IPS-NIHi11 (cell line): Measurements from ENCODE around the gene UBAP1L.
"Not testable (repeated sequence)": the region's sequence is repeated elsewhere in the genome, so short reads cannot be mapped to it uniquely, and the experiment has no call there.

Experiments
- DNase-seq: peaks from one replicate; pipeline ENCODE4 v3.0.0; 2012; ENCODE audit warnings: mixed read lengths, low spot score

Gene UBAP1L

DNA sequence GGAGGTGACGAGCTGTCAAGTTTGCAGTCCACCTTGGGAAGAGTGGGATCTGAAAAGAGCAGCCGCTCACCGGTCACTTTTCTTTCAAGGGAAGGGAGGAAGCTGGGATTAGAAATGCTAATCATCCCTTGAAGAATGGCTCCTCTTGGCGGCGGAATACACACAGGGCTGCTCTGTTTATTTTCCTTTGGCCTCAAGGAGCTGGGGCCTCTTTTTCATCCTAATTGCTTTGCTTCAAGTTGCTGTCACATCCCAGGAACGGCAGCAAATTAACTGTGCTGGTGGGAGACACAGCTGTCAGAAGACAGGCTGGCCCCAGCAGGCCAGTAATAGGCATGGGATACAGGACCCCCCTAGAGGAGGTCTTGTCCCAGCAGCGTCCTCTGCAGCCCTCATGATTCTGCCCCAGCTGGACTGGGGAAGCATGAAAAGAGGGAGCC is 31.7 kb downstream of the UBAP1L start:
- no peak for DNase-seq

DNA sequence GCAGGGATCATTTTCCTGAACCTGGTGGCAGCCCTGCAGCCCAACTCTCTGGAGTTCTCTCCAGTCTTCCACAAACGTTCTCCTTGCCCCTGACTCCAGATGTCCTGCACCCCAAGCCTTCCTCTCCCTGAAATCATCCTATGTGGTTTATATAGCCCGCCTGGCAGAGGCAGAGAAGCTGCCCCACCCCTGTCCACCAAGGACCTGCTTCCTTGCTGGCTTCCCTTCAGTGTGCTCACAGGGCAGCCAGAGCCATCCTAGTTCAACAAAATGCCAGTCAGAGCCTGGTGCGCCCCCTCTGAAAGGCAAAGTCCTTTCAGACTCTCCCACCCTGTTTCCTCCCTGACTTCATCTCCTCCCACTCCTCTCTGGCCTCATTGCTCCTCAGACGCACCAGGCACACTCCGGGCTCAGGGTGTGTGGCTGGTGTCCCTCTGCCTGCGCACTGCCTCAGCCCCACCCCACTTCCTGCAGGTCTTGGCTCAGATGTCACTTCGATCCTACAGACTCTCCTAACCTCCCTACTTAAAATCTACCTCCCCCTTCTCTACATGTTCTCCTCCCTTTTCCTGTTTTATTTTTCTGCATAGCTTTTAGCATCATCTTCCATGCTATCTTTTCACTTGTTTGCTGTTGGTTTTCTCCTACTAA is 32.6 kb downstream of the UBAP1L start:
- peak; percentile 69 for DNase-seq

DNA sequence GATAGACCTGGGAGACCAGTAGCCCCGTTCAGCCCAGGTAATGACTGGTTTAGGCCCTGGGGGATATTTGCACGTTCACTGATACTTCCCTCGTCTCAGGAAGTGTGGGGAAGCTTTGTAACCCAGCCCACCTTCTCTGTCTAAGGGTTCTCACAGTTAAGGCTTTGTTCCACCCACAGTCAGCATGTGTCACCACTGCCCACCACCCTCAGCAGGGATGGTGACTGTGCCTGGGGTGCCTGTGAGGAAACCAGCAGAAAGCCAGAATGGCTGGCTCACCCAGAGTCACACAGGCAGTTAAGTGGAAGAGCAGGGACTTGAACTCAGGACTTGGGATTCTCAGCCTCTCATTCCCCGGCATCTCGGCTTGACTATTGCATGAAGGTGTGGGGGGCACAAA is 33.2 kb downstream of the UBAP1L start:
- DNase-seq = no peak

DNA sequence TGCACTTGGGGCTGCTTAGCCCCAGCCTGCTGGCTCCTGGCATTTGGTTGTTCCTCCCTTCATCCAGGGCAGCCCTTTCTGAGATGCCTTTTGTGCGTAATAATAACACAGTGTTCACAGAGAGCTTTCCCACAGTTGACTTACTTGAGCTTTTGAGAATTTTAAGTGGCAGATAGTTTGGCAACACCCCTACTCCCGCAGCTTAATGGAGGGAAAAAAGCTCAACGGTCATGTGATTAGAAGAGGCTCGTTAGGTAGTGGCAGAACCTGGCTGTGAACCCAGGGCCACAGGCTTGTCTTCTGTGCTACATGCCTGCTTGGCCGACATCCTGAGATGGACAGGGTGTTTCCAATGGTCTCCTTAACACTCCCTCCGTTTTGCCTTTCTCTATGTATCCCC is 33.7 kb downstream of the UBAP1L start:
- DNase-seq = no peak

DNA sequence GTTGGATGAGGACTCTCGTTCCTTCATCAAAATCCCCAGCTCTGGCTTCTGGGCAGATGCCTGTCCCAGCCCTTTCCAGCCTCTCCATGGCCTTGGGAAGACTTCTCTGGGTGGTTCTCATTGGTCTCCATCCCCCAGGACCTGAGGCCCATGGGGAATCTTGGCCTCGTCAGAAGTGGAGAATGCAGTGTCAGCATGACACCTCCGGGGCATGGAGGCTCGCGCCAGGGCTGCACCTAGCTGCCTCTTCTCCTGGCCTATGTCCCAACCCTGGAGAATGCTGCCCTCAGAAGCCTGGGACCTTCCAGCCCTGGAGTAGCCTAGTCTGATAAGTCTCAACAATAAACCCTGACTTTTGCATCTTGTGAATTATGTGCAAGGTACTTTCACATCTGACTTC is 35.4 kb downstream of the UBAP1L start:
- no peak for DNase-seq

DNA sequence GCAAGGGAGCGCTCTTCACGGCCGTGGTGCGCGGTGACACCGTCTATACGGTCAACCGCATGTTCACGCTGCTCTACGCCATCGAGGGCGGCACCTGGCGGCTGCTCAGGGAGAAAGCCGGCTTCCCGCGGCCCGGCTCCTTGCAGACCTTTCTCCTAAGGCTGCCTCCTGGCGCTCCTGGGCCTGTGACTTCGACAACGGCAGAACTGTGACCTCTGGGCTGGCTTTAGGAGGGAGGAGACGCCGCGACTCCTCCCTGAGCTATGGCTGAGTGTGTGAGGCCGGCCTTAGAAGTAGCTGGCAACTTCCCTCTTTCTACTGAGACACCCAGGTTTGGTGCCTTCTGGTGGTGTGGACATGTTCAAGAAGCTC is 37.0 kb downstream of the UBAP1L start:
- DNase-seq = peak; percentile 73

DNA sequence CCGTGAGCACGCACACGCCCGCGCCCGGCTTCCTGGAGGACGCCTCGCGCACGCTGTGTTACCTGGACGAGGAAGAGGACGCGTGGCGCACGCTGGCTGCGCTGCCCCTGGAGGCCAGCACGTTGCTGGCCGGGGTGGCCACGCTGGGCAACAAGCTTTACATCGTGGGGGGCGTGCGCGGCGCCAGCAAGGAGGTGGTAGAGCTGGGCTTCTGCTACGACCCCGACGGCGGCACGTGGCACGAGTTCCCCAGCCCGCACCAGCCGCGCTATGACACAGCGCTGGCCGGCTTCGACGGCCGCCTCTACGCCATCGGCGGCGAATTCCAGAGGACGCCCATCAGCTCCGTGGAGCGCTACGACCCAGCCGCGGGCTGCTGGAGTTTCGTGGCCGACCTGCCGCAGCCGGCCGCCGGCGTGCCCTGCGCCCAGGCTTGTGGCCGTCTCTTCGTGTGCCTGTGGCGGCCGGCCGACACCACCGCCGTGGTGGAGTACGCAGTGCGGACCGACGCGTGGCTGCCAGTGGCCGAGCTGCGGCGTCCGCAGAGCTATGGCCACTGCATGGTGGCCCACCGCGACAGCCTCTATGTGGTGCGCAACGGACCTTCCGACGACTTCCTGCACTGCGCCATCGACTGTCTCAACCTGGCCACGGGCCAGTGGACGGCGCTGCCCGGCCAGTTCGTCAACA is 37.6 kb downstream of the UBAP1L start:
- no peak for DNase-seq

DNA sequence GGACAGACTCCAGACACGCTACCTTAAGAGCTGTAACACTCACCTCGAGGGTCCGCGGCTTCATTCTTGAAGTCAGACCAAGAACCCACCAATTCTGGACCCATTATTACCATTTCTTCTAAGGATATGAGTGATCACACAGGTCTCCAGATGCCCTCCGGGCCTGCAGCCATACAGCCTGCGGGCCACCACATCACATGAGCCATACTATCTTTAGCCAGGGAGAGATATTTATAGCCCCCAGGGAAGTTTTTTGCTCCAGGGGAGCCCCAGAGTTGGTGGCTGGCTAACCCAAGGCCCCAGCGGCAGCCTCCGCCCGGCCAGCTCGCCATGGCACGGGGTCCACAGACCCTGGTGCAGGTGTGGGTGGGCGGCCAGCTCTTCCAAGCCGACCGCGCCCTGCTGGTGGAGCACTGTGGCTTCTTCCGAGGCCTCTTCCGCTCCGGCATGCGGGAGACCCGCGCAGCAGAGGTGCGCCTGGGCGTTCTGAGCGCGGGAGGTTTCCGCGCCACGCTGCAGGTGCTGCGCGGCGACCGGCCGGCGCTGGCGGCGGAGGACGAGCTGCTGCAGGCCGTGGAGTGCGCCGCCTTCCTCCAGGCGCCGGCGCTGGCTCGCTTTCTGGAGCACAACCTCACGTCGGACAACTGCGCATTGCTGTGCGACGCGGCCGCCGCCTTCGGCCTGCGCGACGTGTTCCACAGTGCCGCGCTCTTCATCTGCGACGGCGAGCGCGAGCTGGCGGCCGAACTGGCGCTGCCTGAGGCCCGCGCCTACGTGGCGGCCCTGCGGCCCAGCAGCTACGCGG is 38.3 kb downstream of the UBAP1L start, which contains the start of gene KBTBD13:
TSS of gene KBTBD13 (plus strand) at position 261 of the 805 bp plus-strand sequence. CDS start at position 331, 70 bp downstream.
- DNase-seq = no peak

DNA sequence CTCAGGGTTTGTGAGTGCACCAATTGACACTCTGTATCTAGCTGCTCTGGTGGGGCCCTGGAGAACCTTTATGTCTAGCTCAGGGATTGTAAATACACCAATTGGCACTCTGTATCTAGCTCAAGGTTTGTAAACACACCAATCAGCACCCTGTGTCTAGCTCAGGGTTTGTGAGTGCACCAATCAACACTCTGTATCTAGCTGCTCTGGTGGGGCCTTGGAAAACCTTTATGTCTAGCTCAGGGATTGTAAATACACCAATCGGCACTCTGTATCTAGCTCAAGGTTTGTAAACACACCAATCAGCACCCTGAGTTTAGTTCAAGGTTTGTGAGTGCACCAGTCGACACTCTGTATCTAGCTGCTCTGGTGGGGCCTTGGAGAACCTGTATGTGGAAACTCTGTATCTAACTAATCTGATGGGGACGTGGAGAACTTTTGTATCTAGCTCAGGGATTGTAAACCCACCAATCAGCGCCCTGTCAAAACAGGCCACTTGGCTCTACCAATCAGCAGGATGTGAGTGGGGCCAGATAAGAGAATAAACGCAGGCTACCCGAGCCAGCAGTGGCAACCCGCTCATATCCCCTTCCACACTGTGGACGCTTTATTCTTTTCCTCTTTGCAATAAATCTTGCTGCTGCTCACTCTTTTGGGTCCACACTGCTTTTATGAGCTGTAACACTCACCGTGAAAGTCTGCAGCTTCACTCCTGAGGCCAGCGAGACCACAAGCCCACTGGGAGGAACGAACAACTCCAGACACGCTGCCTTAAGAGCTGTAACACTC is 39.2 kb downstream of the UBAP1L start:
- not testable (repeated sequence) for DNase-seq

DNA sequence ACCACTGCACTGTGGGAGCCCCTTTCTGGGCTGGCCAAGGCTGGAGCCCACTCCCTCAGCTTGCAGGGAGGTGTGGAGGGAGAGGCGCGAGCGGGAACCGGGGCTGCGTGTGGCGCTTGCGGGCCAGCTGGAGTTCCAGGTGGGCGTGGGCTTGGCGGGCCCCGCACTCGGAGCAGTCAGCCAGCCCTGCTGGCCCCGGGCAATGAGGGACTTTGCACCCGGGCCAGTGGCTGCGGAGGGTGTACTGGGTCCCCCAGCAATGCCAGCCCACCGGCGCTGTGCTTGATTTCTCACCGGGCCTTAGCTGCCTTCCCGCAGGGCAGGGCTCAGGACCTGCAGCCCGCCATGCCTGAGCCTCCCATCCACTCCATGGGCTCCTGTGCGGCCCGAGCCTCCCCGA is 40.1 kb downstream of the UBAP1L start:
- not testable (repeated sequence) for DNase-seq

DNA sequence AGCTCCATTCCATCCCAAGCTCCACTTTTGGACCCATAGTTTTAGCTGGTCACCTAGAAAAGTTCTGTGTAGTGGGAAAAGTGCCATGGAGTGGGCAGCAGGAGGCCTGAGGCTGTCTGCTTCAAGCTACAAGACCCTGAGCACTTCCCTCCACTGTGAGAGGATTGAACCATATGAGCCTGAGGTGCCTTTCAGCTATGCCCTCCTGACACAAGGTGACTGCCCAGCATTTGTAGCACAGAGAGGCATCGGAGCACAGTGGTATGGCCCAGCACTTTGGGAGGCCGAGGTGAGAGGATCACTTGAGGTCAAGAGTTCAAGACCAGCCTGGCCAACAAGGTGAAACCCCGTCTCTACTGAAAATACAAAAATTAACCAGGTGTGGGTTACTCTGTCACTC is 42.4 kb downstream of the UBAP1L start:
- DNase-seq = no peak

DNA sequence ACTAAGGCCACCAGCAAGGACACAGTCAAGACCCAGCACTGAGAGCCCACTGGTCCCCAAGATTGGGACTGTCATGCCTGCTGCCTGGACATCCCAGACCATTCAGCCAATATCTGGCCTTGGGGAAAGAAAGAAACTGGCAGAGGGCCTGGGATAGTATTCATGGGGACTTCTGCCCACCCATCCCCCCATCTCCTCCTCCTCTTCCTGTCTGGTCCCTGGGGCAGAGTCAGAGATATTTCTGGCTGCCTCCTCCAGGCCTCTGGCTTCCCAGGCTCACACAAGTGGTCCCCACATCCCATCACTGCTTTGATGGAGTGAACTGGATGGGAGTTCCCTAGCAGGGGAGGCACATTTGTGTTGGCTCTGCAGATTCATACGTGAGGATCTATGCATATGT is 43.0 kb downstream of the UBAP1L start:
- DNase-seq = no peak

DNA sequence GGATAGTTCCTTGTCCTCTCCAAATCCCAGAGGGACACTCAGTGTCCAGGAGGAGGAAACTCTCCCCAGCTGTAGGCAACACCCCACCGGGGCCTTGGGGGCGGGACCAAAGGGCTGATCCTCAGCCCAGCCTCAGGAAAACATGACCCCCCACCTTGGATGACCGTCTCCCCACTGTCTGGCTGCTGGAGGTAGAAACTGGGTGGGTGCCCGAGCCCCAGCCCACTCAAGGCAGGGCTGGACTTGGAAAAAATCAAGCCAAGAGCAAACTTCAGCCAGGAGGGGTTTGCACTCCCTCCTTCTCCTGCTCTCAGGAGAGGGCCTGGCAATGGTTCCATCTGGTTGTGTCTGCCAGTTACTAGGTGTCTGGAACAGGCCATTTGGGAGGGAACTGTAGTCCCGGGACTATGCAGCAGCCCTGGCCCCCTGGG is 43.6 kb downstream of the UBAP1L start:
- no peak for DNase-seq

DNA sequence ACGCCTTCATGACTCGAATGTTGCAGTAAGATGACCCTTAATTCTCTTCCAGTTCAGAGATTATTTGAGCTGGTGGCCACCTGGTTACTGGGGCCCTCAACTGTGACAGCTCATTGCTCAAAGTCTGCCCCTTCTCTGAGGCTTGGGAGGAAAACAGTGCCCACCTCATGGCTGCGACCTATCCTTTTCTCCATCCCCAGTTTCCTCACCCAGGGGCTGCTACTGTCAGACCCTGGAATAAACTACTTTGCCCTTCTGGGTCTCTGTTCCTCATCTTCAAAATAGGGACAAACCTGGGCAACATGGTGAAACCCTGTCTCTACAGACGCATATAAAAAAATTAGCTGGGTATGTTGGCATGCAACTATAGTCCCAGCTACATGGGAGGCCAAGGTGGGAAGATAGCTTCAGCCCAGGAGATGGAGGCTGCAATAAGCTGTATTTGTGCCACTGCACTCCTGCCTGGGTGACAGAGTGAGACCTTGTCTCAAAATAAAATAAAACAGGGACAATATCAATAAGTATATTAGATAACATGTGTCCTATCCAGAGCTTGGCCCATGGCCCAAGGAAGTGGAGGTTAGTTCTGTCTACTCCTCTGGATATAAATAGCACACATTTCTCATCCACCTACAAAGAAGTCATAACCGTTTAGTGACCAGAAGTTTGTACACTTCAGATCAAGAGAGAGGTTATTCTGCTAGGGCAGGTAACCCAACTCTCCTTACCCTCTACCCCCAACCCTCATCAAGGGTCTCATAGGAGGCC is 45.0 kb downstream of the UBAP1L start:
- DNase-seq = no peak

DNA sequence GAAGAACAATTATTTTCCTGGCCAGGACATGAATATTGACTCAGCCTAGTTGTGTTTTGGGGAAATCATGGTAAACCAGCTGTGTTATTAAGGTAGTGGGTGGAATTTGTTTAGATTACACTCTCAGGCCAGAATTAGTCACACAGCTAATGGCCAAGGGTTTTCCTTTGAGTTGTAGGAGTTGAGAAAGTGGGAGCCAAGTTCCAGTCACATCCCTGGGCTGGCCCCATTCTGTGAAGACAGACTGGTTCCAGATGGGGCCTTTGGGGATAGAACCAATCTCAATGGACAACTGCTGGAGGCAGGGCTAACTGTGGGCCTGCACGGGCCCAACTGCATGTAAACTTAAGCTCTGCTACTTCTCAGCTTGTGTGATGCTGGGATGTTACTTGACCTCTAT is 45.8 kb downstream of the UBAP1L start:
- no peak for DNase-seq

DNA sequence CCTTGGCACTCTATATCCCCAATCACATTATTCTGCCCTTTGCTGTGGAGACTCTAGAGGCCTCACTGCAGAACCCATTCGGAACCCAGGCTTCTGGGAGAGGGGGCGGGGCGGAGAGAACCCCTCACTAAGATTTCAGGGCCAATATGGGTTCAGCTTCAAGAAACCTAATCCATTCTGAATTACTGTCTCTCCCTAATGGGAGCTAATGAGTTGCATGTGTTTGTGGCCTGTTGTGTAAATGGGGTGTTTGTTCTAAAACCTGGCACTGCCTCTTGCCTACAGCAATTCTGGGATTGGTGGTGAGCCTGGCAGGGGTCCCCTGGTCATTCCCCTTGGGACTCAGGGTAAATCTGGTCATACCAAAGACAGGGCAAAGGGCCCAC is 46.6 kb downstream of the UBAP1L start:
- DNase-seq = no peak

DNA sequence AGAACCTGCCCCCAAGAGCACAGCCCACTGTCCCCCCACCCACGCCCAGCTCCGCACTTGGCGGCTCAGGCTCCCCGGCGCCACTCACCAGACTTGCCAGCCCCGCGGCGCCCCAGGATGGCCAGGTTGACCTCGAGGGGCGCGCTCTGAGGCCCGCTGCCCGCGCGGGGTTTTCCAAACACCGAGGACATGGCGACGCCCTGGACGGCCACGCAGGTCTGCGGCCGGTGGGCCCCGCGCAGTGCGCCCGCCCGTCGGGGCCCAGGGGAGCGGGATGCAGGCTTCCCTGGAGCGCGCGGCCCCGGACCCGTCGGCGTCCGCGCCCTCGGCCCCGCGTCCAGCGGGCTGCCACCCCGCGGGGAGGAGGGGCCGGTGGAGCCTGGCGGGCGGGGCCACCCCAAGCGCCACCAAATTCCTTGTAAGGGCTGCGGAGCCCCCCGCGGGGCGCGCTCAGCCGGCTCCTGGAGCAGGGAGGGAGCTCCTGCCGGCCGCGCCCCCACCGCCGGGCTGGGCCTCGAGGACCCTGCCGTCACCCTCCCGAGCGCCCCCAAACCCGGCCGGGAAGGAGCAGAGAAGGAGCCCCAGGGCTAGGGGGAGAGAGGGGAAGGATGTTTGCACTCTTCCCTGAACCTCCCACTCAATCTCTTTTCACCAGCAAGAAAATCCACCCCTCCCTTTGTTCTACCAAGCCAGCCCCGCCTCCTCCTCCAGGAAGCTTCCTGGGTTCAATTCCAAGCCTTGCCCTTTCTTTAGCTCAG is 47.2 kb downstream of the UBAP1L start, which contains the start of gene RASL12:
TSS of gene RASL12 (minus strand) at position 347 of the 758 bp plus-strand sequence. CDS start at position 191, 156 bp downstream.
- DNase-seq = peak; percentile 89

DNA sequence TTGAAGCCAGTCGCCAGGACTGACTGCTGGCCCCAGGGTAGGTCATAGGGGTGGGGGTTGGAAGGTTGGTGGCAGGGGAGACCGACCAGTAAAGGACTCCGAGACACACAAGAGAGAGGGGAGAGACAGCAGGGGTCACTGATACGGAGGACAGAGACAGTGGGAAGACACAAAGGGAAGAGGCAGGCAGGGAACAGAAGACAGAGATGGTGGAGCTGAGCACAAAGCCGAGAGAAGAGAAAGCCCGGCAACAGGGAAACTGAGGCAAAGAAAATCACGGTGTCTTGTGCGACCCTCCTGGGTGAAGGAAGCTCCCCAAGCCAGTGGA is 47.7 kb downstream of the UBAP1L start:
- DNase-seq = no peak

DNA sequence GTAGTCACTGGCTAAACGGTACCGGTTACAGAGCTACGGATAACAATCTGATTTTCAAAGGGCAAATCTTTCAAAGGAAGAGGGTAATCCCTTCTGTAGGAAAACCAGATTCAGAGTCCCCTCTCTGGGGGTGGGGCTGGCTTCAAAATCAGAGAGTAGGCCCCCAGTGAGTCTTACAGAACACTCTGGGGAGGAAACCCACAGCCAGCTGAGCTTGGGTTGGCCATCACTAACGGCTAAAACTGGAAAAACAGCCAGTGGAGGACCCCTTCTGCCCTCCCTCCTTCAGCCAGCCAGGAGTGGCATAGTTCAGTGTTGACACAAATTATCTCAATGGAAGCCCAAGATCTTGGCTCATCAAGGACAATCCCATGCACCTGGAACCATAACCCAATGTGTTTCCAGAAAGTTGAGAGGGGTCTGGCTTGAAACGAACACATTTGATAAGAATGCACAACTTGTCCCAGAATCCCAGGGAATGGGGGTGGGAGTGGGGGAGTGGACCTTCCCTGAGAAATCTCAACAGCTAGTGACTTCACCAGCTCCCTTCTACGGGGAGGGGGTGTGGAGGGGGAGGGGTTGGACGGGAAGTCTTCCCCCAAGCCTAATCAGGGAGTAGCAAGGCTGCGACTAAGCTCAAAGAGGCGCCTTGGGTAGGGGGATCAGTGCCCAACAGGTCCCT is 48.2 kb downstream of the UBAP1L start:
- DNase-seq = peak; percentile 31
